ENCODE data around the gene OPRD1. TPM values are rescaled to one million over a fixed set of nuclear protein-coding genes. Genes with fewer than 3 reads are reported as not detected.
A peak's percentile ranks its signal among the peaks of the same experiment; 100 is the strongest.

The OPRD1 gene
- polyA plus RNA-seq, 3 donors: 0.01 TPM; not detected in 2

DNA sequence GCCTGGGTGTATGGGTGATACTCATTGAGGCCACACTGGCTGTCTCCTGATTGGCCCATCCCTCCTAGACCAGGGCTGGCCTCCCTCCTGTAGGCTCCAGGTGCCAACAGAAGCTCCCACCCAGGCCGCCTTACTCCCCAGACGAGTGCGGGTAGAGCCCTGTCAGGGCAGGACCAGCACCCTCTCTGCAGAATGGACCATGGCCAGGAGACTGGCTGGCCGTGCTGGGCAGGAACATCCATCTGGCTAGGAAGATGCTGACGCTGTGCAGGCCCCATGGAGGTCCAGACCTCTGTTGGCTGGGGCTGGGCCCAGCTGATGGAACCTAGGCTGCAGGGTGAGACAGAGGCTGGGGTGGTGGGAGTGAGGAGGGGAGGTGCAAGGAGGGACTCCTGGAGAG, 77.4 kb downstream of the OPRD1 start:
- Histone ChIP-seq H3K79me2 (ENCODE audit: insufficient read depth, low read length) (peaks cover 34% of the 10 kb centered on the region), H3K4me1 (ENCODE audit: control insufficient read depth in 1 of 2, insufficient read depth in 2 of 2, low read length in 2 of 2) (peaks cover 30 to 45% of the 10 kb centered on the region in 2 donors), H3K4me3 (replicated peaks in 1 of 3; ENCODE audit: low read depth in 2 of 3, low read length in 3 of 3) (no peak overlapping the region), H3K36me3 (replicated peaks in 1 of 2; ENCODE audit: control insufficient read depth in 1 of 2, insufficient read depth in 2 of 2, low read length in 2 of 2) (peaks cover 8 to 13% of the 10 kb centered on the region in 2 donors), H2AFZ (ENCODE audit: insufficient read depth, low read depth, low read length, poor library complexity, severe bottlenecking) (no peak overlapping the region), H3K9ac (ENCODE audit: insufficient read depth, low read length, poor library complexity, severe bottlenecking) (no peak overlapping the region), H3K27me3 (ENCODE audit: control insufficient read depth in 2 of 2, insufficient read depth in 2 of 2, low read length in 2 of 2) (no peaks in the 10 kb centered on the region), H3K4me2 (replicated peaks; ENCODE audit: extremely low read depth, low read length, poor library complexity, severe bottlenecking) (no peak overlapping the region), H3K27ac (ENCODE audit: low read depth in 1 of 2, low read length in 2 of 2) (peak overlapping the region; percentile 2 to 14), H4K20me1 (ENCODE audit: insufficient read depth, low read length) (peaks cover 10% of the 10 kb centered on the region), H3K9me3 (replicated peaks in 1 of 2; ENCODE audit: control insufficient read depth in 1 of 2, insufficient read depth in 1 of 2, low read length in 2 of 2) (no peaks in the 10 kb centered on the region)
- no peaks in the 10 kb centered on the region for H3K9me3 Mint-ChIP-seq
- H3K27me3 Mint-ChIP-seq (ENCODE audit: low read depth in 3 of 3): peaks cover 0 to 1% (median 0%) of the 10 kb centered on the region in 3 donors
- H3K4me3 Mint-ChIP-seq: no peak overlapping the region
- WGBS (ENCODE audit: insufficient coverage): 91% methylated on average over 4 of the region's 5 CpGs
- TF ChIP-seq, protein P1, sequence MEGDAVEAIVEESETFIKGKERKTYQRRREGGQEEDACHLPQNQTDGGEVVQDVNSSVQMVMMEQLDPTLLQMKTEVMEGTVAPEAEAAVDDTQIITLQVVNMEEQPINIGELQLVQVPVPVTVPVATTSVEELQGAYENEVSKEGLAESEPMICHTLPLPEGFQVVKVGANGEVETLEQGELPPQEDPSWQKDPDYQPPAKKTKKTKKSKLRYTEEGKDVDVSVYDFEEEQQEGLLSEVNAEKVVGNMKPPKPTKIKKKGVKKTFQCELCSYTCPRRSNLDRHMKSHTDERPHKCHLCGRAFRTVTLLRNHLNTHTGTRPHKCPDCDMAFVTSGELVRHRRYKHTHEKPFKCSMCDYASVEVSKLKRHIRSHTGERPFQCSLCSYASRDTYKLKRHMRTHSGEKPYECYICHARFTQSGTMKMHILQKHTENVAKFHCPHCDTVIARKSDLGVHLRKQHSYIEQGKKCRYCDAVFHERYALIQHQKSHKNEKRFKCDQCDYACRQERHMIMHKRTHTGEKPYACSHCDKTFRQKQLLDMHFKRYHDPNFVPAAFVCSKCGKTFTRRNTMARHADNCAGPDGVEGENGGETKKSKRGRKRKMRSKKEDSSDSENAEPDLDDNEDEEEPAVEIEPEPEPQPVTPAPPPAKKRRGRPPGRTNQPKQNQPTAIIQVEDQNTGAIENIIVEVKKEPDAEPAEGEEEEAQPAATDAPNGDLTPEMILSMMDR (IDR thresholded peaks at IDR 0.05): no peak
- intact Hi-C loops (cut with micrococcal nuclease): loop anchor here in 1 of 2 donors (5.0 to 10.0 kb wide), 2 partner anchors 245 to 293 kb away; partner anchors contain the start of genes RNU11, SRSF4 and TAF12
- no peak overlapping the region for H3K27ac Mint-ChIP-seq
- peaks cover 46% of the 10 kb centered on the region for H3K4me1 Mint-ChIP-seq
- DNase-seq: no peak
- peaks cover 12 to 23% of the 10 kb centered on the region in 2 donors for H3K36me3 Mint-ChIP-seq

DNA sequence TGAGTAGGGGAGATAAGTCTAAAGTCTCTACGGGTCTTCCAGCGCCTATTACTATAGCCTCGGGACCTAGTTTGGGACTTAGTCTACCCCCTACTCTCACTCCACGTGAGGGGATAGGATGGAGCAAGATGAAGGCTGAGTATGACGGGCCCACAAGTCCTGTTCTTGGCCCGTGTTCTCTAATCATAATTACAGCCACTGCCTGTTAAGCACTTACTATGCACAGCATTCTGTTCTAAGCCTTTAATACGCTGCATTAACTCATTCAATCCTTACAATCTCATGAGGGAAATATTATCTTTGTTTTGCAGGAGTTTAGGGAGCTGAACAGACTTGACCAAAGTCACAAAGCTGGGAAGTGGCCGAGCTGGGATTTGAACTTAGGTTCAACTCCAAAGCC, 78.5 kb downstream of the OPRD1 start:
- peaks cover 11 to 23% of the 10 kb centered on the region in 2 donors for H3K36me3 ChIP-seq (replicated peaks in 1 of 2; ENCODE audit: control insufficient read depth in 1 of 2, insufficient read depth in 2 of 2, low read length in 2 of 2)
- peaks cover 35% of the 10 kb centered on the region for H3K4me1 Mint-ChIP-seq

More for the DNA sequence above, 78.5 kb downstream of the OPRD1 start:
- intact Hi-C loops (cut with micrococcal nuclease): no loop called here
- Histone ChIP-seq H3K4me3 (replicated peaks in 1 of 3; ENCODE audit: low read depth in 2 of 3, low read length in 3 of 3) (no peak overlapping the region), H3K79me2 (ENCODE audit: insufficient read depth, low read length) (peaks cover 42% of the 10 kb centered on the region), H2AFZ (ENCODE audit: insufficient read depth, low read depth, low read length, poor library complexity, severe bottlenecking) (no peak overlapping the region), H3K27me3 (ENCODE audit: control insufficient read depth in 2 of 2, insufficient read depth in 2 of 2, low read length in 2 of 2) (no peaks in the 10 kb centered on the region), H3K4me1 (ENCODE audit: control insufficient read depth in 1 of 2, insufficient read depth in 2 of 2, low read length in 2 of 2) (peaks cover 19 to 34% of the 10 kb centered on the region in 2 donors), H4K20me1 (ENCODE audit: insufficient read depth, low read length) (peaks cover 10% of the 10 kb centered on the region), H3K9ac (ENCODE audit: insufficient read depth, low read length, poor library complexity, severe bottlenecking) (no peak overlapping the region), H3K9me3 (replicated peaks in 1 of 2; ENCODE audit: control insufficient read depth in 1 of 2, insufficient read depth in 1 of 2, low read length in 2 of 2) (no peaks in the 10 kb centered on the region), H3K27ac (ENCODE audit: low read depth in 1 of 2, low read length in 2 of 2) (no peak overlapping the region), H3K4me2 (replicated peaks; ENCODE audit: extremely low read depth, low read length, poor library complexity, severe bottlenecking) (no peak overlapping the region)
- no peak for DNase-seq
- TF ChIP-seq, protein P1 (IDR thresholded peaks at IDR 0.05): no peak
- Mint-ChIP-seq H3K4me3 (no peak overlapping the region), H3K9me3 (no peaks in the 10 kb centered on the region), H3K27me3 (ENCODE audit: low read depth in 3 of 3) (peaks cover 0 to 1% (median 0%) of the 10 kb centered on the region in 3 donors), H3K27ac (no peak overlapping the region), H3K36me3 (peaks cover 17 to 33% of the 10 kb centered on the region in 2 donors)
- no CpG with 5 or more reads among the region's 8 CpGs for WGBS (ENCODE audit: insufficient coverage)

Data from CD14-positive monocyte (primary cell).